ENCODE results near the gene PDYN. TPM values are rescaled to one million over a fixed set of nuclear protein-coding genes. Genes with fewer than 3 reads are reported as not detected.

PDYN gene
- polyA plus RNA-seq, 1 experiment, result not detected

GRCh38 chr20:1983301-1983700 is 10.6 kb downstream of the PDYN start:
- H3K27me3 ChIP-seq (ENCODE audit: control insufficient read depth, insufficient read depth, low read length), result peaks cover 10% of the 10 kb centered on the region

GRCh38 chr20:1982686-1983085 is 11.2 kb downstream of the PDYN start:
- Histone ChIP-seq H3K36me3 (ENCODE audit: control insufficient read depth, insufficient read depth, low read length) (no peaks in the 10 kb centered on the region), H3K27me3 (ENCODE audit: control insufficient read depth, insufficient read depth, low read length) (peaks cover 13% of the 10 kb centered on the region), H3K4me3 (ENCODE audit: low read depth, low read length) (no peak overlapping the region)
- DNase-seq (ENCODE audit: low read depth), result no peak
- ChIA-PET POLR2A (no interaction called here), CTCF (no interaction called here)
- no peak for TF ChIP-seq CTCF (IDR thresholded peaks at IDR 0.05; ENCODE audit: insufficient read depth, low read depth, low read length)

More at GRCh38 chr20:1983301-1983700, 10.6 kb downstream of the PDYN start:
- DNase-seq (ENCODE audit: low read depth), result no peak
- H3K36me3 ChIP-seq (ENCODE audit: control insufficient read depth, insufficient read depth, low read length), result no peaks in the 10 kb centered on the region
- no peak overlapping the region for H3K4me3 ChIP-seq (ENCODE audit: low read depth, low read length)
- CTCF ChIA-PET, result interaction anchor here (1.7 to 1.9 kb wide), 2 partner anchors 18 to 24 kb away, joined by 7 to 8 read pairs; no protein-coding TSS in a partner anchor
- POLR2A ChIA-PET, result no interaction called here
- no peak for TF ChIP-seq CTCF (IDR thresholded peaks at IDR 0.05; ENCODE audit: insufficient read depth, low read depth, low read length)

- TF ChIP-seq CTCF (IDR thresholded peaks at IDR 0.05; ENCODE audit: insufficient read depth, low read depth, low read length), result no peak
- POLR2A ChIA-PET, result no interaction called here
- no peak overlapping the region for H3K4me3 ChIP-seq (ENCODE audit: low read depth, low read length)
- H3K27me3 ChIP-seq (ENCODE audit: control insufficient read depth, insufficient read depth, low read length), result peaks cover 9% of the 10 kb centered on the region; the same call in 1 of the 2 replicates
- CTCF ChIA-PET, result interaction anchor here (1.3 kb wide), 1 partner anchor 193 kb away, joined by 4 read pairs; no protein-coding TSS in a partner anchor
- H3K36me3 ChIP-seq (ENCODE audit: control insufficient read depth, insufficient read depth, low read length), result no peaks in the 10 kb centered on the region
- no peak for DNase-seq (ENCODE audit: low read depth)
These were observed 14.6 kb downstream of the PDYN start for GRCh38 chr20:1979106-1979778.

- CTCF ChIA-PET, result interaction anchor here (0.7 kb wide), 1 partner anchor 361 kb away, joined by 3 read pairs; no protein-coding TSS in a partner anchor
- POLR2A ChIA-PET, result interaction anchor here (0.7 kb wide), 1 partner anchor 14 kb away, joined by 4 read pairs; no protein-coding TSS in a partner anchor
- DNase-seq (ENCODE audit: low read depth), result no peak
- TF ChIP-seq CTCF (IDR thresholded peaks at IDR 0.05; ENCODE audit: insufficient read depth, low read depth, low read length), result no peak
- Histone ChIP-seq H3K36me3 (ENCODE audit: control insufficient read depth, insufficient read depth, low read length) (no peaks in the 10 kb centered on the region), H3K4me3 (ENCODE audit: low read depth, low read length) (no peak overlapping the region), H3K27me3 (ENCODE audit: control insufficient read depth, insufficient read depth, low read length) (peaks cover 15% of the 10 kb centered on the region)
These were observed 18.6 kb downstream of the PDYN start for GRCh38 chr20:1975291-1975690.

- POLR2A ChIA-PET, result no interaction called here
- peaks cover 14% of the 10 kb centered on the region for H3K27me3 ChIP-seq (ENCODE audit: control insufficient read depth, insufficient read depth, low read length)
- CTCF ChIA-PET, result interaction anchor here (0.6 to 2.5 kb wide), 2 partner anchors 121 to 199 kb away, joined by 3 to 8 read pairs; no protein-coding TSS in a partner anchor
These were observed 20.0 kb downstream of the PDYN start for GRCh38 chr20:1973601-1974440.

More at GRCh38 chr20:1973601-1974440, 20.0 kb downstream of the PDYN start:
- no peak for DNase-seq (ENCODE audit: low read depth)
- Histone ChIP-seq H3K4me3 (ENCODE audit: low read depth, low read length) (no peak overlapping the region), H3K36me3 (ENCODE audit: control insufficient read depth, insufficient read depth, low read length) (no peaks in the 10 kb centered on the region)
- TF ChIP-seq CTCF (IDR thresholded peaks at IDR 0.05; ENCODE audit: insufficient read depth, low read depth, low read length), result no peak

Data from BJ (cell line).